WTC11 (cell line): ENCODE data around the gene GSTM2. TPM values are rescaled to one million over a fixed set of nuclear protein-coding genes. Genes with fewer than 3 reads are reported as not detected.

Experiments used
- ATAC-seq: fragments of 200-7000 bp; cut with Tn5 transposase; 2 replicates; pipeline ENCODE4 v1.10.0; 2021; ENCODE audit warnings: mild to moderate bottlenecking, moderate library complexity
- CTCF ChIA-PET: fragments of 300-600 bp; sonication (Branson Sonifier 250); formaldehyde crosslinking; loops from one replicate; lab custom pipeline; 2021; ENCODE audit warnings: antibody characterized with exemption; lab: Charles Lee
- POLR2A ChIA-PET: fragments of 350-600 bp; sonication (Branson Sonifier 250); formaldehyde crosslinking; loops from one replicate; lab custom pipeline; 2021; ENCODE audit warnings: antibody characterized with exemption; lab: Charles Lee
- DNase-seq: peaks from one replicate; pipeline ENCODE4 v3.0.0; 2021; ENCODE audit warnings: low spot score
- H3K27ac Mint-ChIP-seq: 2 replicates; pipeline ENCODE4 v1.8.0; 2021; ENCODE audit warnings: mixed read lengths
- H3K27me3 Mint-ChIP-seq: 2 replicates; pipeline ENCODE4 v1.8.0; 2021; ENCODE audit warnings: low read depth, mild to moderate bottlenecking, moderate library complexity, mixed read lengths
- H3K36me3 Mint-ChIP-seq: 2 replicates; pipeline ENCODE4 v1.8.0; 2021; ENCODE audit warnings: mixed read lengths
- H3K4me1 Mint-ChIP-seq: 2 replicates; pipeline ENCODE4 v1.8.0; 2022; ENCODE audit warnings: mixed read lengths
- H3K4me3 Mint-ChIP-seq: 2 replicates; pipeline ENCODE4 v1.8.0; 2021; ENCODE audit warnings: mild to moderate bottlenecking, moderate library complexity, mixed read lengths
- H3K9me3 Mint-ChIP-seq: 2 replicates; pipeline ENCODE4 v1.8.0; 2021; ENCODE audit warnings: mixed read lengths
- ATF3 ChIP-seq: sonication (generic); formaldehyde crosslinking; conservative IDR thresholded peaks from 2 replicates; pipeline ENCODE4 v1.8.1; 2022; ENCODE audit warnings: mild to moderate bottlenecking, missing genetic modification reagents
- ATF6 ChIP-seq: sonication (generic); formaldehyde crosslinking; IDR thresholded peaks from 2 replicates; pipeline ENCODE4 v1.8.1; 2023; ENCODE audit warnings: mild to moderate bottlenecking, missing genetic modification reagents
- ELF4 ChIP-seq: sonication (generic); formaldehyde crosslinking; IDR thresholded peaks from 2 replicates; pipeline ENCODE4 v1.8.1; 2022; ENCODE audit warnings: low read depth, mild to moderate bottlenecking, moderate library complexity, missing genetic modification reagents
- ESRRA ChIP-seq: sonication (generic); formaldehyde crosslinking; IDR thresholded peaks from 2 replicates; pipeline ENCODE4 v1.8.1; 2022; ENCODE audit warnings: mild to moderate bottlenecking, missing genetic modification reagents, borderline replicate concordance
- FOXJ3 ChIP-seq: sonication (generic); formaldehyde crosslinking; IDR thresholded peaks from 2 replicates; pipeline ENCODE4 v1.9.0; 2021; ENCODE audit warnings: missing genetic modification reagents, mild to moderate bottlenecking, borderline replicate concordance
- FOXP4 ChIP-seq: sonication (generic); formaldehyde crosslinking; IDR thresholded peaks from 2 replicates; pipeline ENCODE4 v1.8.0; 2022; ENCODE audit warnings: mild to moderate bottlenecking, missing genetic modification reagents
- GABPB1 ChIP-seq: sonication (generic); formaldehyde crosslinking; IDR thresholded peaks from 2 replicates; pipeline ENCODE4 v1.8.1; 2023; ENCODE audit warnings: mild to moderate bottlenecking, missing genetic modification reagents
- GTF2I ChIP-seq: fragments of 250-450 bp; sonication (Bioruptor Pico); conservative IDR thresholded peaks from 2 replicates; pipeline ENCODE4 v1.4.0; 2021; ENCODE audit warnings: mild to moderate bottlenecking
- IRF1 ChIP-seq: sonication (generic); formaldehyde crosslinking; IDR thresholded peaks from 2 replicates; pipeline ENCODE4 v1.8.0; 2023; ENCODE audit warnings: missing genetic modification reagents
- MLX ChIP-seq: sonication (generic); formaldehyde crosslinking; IDR thresholded peaks from 2 replicates; pipeline ENCODE4 v1.8.1; 2023; ENCODE audit warnings: mild to moderate bottlenecking, missing genetic modification reagents, moderate library complexity
- MXD4 ChIP-seq: fragments of 250-450 bp; sonication (Bioruptor Pico); IDR thresholded peaks from 2 replicates; pipeline ENCODE4 v1.8.0; 2021; ENCODE audit warnings: mild to moderate bottlenecking, moderate library complexity, borderline replicate concordance
- NR3C1 ChIP-seq: sonication (generic); formaldehyde crosslinking; conservative IDR thresholded peaks from 2 replicates; pipeline ENCODE4 v1.8.1; 2023; ENCODE audit warnings: low read depth, mild to moderate bottlenecking, missing genetic modification reagents
- PRRX2 ChIP-seq: fragments of 250-450 bp; sonication (Bioruptor Pico); IDR thresholded peaks from 2 replicates; pipeline ENCODE4 v1.8.0; 2021; ENCODE audit warnings: mild to moderate bottlenecking
- SMAD4 ChIP-seq: sonication (generic); formaldehyde crosslinking; IDR thresholded peaks from 2 replicates; pipeline ENCODE4 v1.8.0; 2022; ENCODE audit warnings: mild to moderate bottlenecking, missing genetic modification reagents
- SOX15 ChIP-seq: fragments of 250-450 bp; sonication (Bioruptor Pico); IDR thresholded peaks from 2 replicates; pipeline ENCODE4 v1.9.0; 2021; ENCODE audit warnings: mild to moderate bottlenecking
- TEAD4 ChIP-seq: sonication (generic); formaldehyde crosslinking; IDR thresholded peaks from 2 replicates; pipeline ENCODE4 v1.8.0; 2022; ENCODE audit warnings: mild to moderate bottlenecking, missing genetic modification reagents
- USF2 ChIP-seq: sonication (generic); formaldehyde crosslinking; IDR thresholded peaks from 2 replicates; pipeline ENCODE4 v1.8.1; 2023; ENCODE audit warnings: mild to moderate bottlenecking, missing genetic modification reagents, moderate library complexity
- ZNF219 ChIP-seq: sonication (generic); formaldehyde crosslinking; IDR thresholded peaks from 2 replicates; pipeline ENCODE4 v1.8.0; 2023; ENCODE audit warnings: missing genetic modification reagents, mild to moderate bottlenecking, borderline replicate concordance
- ZNF281 ChIP-seq: sonication (generic); formaldehyde crosslinking; IDR thresholded peaks from 2 replicates; pipeline ENCODE4 v1.8.0; 2023; ENCODE audit warnings: mild to moderate bottlenecking, missing genetic modification reagents
- ZNF317 ChIP-seq: sonication (generic); formaldehyde crosslinking; IDR thresholded peaks from 2 replicates; pipeline ENCODE4 v1.8.1; 2023; ENCODE audit warnings: low read depth, mild to moderate bottlenecking, moderate library complexity, missing genetic modification reagents, borderline replicate concordance
- total RNA-seq: library from RNA; stranded (reverse); gene quantifications from 3 replicates; pipeline ENCODE4 v1.2.3, GENCODE V29; 2021

The GSTM2 gene
- total RNA-seq, 1 experiment from 2014 or later = 12.9 TPM

- DNase-seq (no peak), ATAC-seq (no peak)
- no peaks in the 10 kb centered on the region for H3K9me3 Mint-ChIP-seq
- peaks cover 5% of the 10 kb centered on the region; the same call in 1 of the 2 replicates for H3K27me3 Mint-ChIP-seq
- CTCF ChIA-PET = interaction anchor here (0.5 to 6.8 kb wide), 25 partner anchors 10 to 344 kb away, joined by 3 to 188 read pairs (median 21); partner anchors contain the start of genes AHCYL1, AMPD2, EPS8L3 and GNAI3
- H3K4me1 Mint-ChIP-seq = peaks cover 12% of the 10 kb centered on the region
- no peak overlapping the region for H3K27ac Mint-ChIP-seq
- H3K36me3 Mint-ChIP-seq = no peaks in the 10 kb centered on the region
- no peak for TF ChIP-seq ATF3
- no peak for TF ChIP-seq USF2 (CRISPR knock-in tag)
- TF ChIP-seq TEAD4 (CRISPR knock-in tag) = no peak
- TF ChIP-seq SMAD4 (CRISPR knock-in tag) = no peak
- TF ChIP-seq PRRX2 = no peak
- TF ChIP-seq ZNF317 (CRISPR knock-in tag) = no peak
- no peak for TF ChIP-seq MLX
- TF ChIP-seq NR3C1 = no peak
- no peak for TF ChIP-seq GTF2I (CRISPR knock-in tag)
- no peak overlapping the region for H3K4me3 Mint-ChIP-seq
- POLR2A ChIA-PET = interaction anchor here (1.2 to 1.3 kb wide), 3 partner anchors 26 to 93 kb away, joined by 4 to 12 read pairs (median 5); partner anchors contain the start of genes GNAI3 and GSTM2
Observed at GRCh38 chr1:109641078-109641740, 26.6 kb upstream of the GSTM2 start.

- CTCF ChIA-PET = interaction anchor here (2.8 to 6.8 kb wide), 8 partner anchors 9 to 343 kb away, joined by 15 to 188 read pairs (median 72); partner anchors contain the start of genes AHCYL1, AMPD2 and GNAT2
- H3K4me1 Mint-ChIP-seq = peaks cover 7% of the 10 kb centered on the region
- no peak for ATAC-seq
- no peak for DNase-seq
- POLR2A ChIA-PET = no interaction called here
- no peak overlapping the region for H3K4me3 Mint-ChIP-seq
- no peaks in the 10 kb centered on the region for H3K9me3 Mint-ChIP-seq
- H3K36me3 Mint-ChIP-seq = no peaks in the 10 kb centered on the region
- H3K27ac Mint-ChIP-seq = no peak overlapping the region
- TF ChIP-seq FOXJ3 (CRISPR knock-in tag) (no peak), IRF1 (no peak), ESRRA (CRISPR knock-in tag) (no peak), FOXP4 (CRISPR knock-in tag) (no peak), MXD4 (no peak), ELF4 (no peak), SOX15 (no peak), ZNF219 (CRISPR knock-in tag) (no peak), ATF6 (CRISPR knock-in tag) (no peak), MLX (no peak), GABPB1 (CRISPR knock-in tag) (no peak), ZNF281 (no peak)
- H3K27me3 Mint-ChIP-seq = peaks cover 5% of the 10 kb centered on the region; the same call in 1 of the 2 replicates
Observed at GRCh38 chr1:109641861-109642260, 26.0 kb upstream of the GSTM2 start.
